SIG-M5 treated with dmso at 0.1 percent for 504 hours (cell line): Measurements from ENCODE around the gene NFIX.

Experiments
- DNase-seq: peaks from one replicate; lab custom pipeline; 2025; ENCODE audit not compliant: unreplicated experiment; lab: John Stamatoyannopoulos, UW

The NFIX gene

GRCh38 chr19:13035820-13036365 lies 40.6 kb downstream of the NFIX start:
- no peak for DNase-seq

GRCh38 chr19:13036366-13036976 lies 41.2 kb downstream of the NFIX start:
- no peak for DNase-seq

- no peak for DNase-seq
Measured at GRCh38 chr19:13037161-13037560, 41.9 kb downstream of the NFIX start.

GRCh38 chr19:13037731-13038130 lies 42.5 kb downstream of the NFIX start:
- no peak for DNase-seq

GRCh38 chr19:13038306-13039210 lies 43.3 kb downstream of the NFIX start:
- no peak for DNase-seq

- no peak for DNase-seq
Measured at GRCh38 chr19:13039211-13039789, 44.0 kb downstream of the NFIX start.

GRCh38 chr19:13040232-13040947 lies 45.1 kb downstream of the NFIX start:
- no peak for DNase-seq

GRCh38 chr19:13040948-13041292 lies 45.6 kb downstream of the NFIX start:
- DNase-seq = no peak

GRCh38 chr19:13042443-13043130 lies 47.3 kb downstream of the NFIX start:
- DNase-seq = no peak

- DNase-seq = no peak
Measured at GRCh38 chr19:13043285-13043684, 48.0 kb downstream of the NFIX start.

- DNase-seq = no peak
Measured at GRCh38 chr19:13044231-13044836, 49.1 kb downstream of the NFIX start.

GRCh38 chr19:13045812-13046211 lies 50.5 kb downstream of the NFIX start:
- no peak for DNase-seq

- DNase-seq = no peak
Measured at GRCh38 chr19:13047374-13047773, 52.1 kb downstream of the NFIX start.

GRCh38 chr19:13050274-13050673 lies 55.0 kb downstream of the NFIX start:
- no peak for DNase-seq

GRCh38 chr19:13051557-13052165 lies 56.4 kb downstream of the NFIX start:
- no peak for DNase-seq

- no peak for DNase-seq
Measured at GRCh38 chr19:13052447-13053175, 57.3 kb downstream of the NFIX start.

GRCh38 chr19:13053238-13053637 lies 58.0 kb downstream of the NFIX start:
- no peak for DNase-seq

GRCh38 chr19:13053761-13054625 lies 58.7 kb downstream of the NFIX start:
- DNase-seq = no peak
